GM18511 (cell line): ENCODE results near the gene CIB4.

Source experiments
- ATAC-seq: cut with Tn5 transposase; IDR thresholded peaks from one replicate; pipeline ENCODE4 v1.9.1; 2021; ENCODE audit warnings: mild to moderate bottlenecking, moderate library complexity; ENCODE audit not compliant: unreplicated experiment

CIB4 gene

DNA sequence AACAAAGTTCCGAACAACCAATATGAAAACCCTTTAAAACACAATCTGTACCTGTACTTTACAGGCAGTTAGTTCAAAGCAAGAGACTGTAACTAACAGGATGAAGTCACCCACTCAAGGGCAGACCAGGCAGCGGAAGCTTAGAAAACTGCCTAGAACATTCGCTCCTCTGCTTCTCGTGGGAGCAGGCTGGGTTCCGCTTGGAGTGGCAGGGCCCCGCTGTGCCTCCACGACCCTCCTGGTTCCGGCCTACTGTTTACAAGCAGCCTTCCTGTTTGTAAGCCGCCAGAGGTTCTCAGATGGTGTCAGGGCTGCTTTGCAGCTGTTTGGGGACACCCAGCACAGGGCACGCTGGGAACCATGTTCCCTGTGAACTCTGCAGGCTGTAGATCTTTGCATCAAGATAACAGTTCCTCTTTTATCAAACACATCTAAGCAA, 31.3 kb downstream of the CIB4 start:
- ATAC-seq, result no peak

DNA sequence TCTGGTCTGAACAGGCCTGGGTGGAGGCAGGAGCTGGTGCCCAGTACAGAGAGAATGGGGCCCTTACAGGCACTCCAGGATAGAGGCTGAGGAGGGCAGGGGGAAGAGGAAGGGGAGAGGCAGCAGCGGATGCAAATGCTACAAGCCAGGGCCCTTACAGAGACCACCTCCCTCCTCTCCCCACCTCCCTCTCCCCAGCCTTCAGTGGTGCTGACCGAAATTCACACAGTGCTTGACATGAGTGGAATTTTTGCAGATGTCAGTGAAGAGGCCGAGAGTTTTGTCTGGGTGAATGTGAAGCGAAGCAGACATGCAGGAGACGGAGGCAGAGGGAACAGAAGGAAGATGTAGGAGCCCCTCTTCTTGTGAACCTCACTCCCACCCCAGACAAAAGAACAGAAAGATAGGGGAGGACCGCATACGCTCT, 31.9 kb downstream of the CIB4 start:
- no peak for ATAC-seq

DNA sequence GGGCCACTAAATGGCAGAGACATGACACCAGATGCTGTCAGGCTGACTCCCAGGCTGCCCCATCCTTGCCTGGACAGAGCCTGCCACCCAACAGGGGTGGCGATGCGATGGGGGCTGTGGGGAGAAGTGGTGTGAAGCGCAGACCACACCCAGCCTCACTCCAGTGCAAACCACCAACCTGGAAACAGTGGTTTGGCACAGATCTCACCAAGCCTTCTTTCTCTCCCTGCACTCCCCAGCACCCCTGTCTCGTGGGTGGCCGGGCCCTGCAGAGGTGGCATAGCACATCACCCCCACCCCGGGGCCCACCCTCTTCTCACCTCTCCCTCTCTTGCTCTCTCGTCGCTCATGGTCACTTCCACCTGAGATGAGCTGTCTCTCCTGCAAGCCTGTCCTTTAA, 32.6 kb downstream of the CIB4 start:
- ATAC-seq, result no peak

DNA sequence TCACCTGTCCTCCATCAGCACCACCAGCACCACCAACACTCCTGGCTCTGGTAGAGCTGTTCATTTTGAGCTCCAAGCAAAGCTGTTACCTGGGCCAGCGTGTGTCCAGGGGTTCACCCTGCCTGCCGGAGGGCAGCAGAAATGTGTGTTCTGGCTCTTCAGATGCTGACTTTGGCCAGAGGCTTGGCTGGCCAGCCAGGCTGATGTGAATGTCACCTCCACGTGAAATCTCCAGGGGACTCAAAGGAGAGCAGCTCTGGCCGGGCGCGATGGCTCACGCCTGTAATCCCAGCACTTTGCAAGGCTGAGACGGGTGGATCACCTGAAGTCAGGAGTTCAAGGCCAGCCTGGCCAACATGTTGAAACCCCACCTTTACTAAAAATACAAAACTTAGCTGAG, 33.5 kb downstream of the CIB4 start:
- ATAC-seq, result no peak

DNA sequence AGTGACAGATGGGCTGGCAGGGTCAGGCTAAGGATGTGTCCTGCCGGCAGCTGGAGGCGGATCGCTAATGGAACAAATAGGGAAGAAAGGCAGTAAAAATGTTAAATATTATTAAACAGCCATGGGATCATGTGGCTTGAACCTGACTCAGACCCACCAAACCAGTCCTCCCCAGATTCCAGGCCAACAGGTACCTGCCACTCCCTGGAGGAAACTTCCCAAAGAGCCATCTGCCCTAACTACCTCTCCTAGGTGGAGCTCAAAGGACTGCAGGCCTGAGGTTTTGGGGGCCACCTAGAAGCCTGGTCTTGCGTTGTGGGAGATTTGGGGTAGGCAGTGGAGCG, 34.3 kb downstream of the CIB4 start:
- ATAC-seq, result no peak

DNA sequence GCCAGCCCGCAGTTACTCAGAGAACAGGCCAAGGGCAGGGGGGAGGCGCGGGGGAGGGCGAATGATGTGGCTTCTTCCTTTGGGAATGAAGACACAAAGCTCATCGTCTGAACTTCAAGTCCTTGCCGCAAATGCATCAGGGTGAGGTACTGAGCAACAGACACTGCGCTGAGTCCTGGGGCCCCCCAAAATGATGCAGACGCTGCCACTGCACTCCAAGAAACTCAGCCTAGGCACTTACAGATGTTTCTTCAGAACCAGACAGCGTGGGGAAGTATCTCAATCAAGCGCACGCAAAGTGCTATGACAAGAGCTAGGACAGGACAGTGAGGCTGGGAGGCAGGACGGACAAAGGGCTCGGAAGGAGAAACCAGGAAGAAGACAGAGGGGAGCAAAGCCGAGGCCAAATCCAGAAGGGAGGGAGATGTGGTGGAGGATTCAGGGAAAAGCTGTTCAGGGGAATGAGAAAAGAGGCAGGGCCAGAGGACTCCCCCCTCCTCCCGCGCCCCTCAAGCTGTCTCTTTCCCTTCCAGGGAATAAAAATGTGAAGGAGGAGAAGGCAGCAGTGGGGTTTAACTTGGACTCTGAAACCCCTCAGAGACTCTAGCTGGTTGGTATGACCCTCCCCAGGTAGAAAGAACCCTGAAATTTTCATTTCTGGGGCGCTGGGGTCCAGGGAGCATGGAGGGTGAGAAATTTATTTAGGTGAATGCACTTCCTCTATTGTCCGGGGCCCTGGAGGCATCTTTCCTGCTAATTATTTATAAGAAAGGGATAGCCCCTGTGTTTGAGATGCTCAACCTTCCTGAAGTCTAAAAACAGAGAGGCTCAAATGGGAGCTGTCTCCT, 34.9 kb downstream of the CIB4 start:
- ATAC-seq, result no peak

DNA sequence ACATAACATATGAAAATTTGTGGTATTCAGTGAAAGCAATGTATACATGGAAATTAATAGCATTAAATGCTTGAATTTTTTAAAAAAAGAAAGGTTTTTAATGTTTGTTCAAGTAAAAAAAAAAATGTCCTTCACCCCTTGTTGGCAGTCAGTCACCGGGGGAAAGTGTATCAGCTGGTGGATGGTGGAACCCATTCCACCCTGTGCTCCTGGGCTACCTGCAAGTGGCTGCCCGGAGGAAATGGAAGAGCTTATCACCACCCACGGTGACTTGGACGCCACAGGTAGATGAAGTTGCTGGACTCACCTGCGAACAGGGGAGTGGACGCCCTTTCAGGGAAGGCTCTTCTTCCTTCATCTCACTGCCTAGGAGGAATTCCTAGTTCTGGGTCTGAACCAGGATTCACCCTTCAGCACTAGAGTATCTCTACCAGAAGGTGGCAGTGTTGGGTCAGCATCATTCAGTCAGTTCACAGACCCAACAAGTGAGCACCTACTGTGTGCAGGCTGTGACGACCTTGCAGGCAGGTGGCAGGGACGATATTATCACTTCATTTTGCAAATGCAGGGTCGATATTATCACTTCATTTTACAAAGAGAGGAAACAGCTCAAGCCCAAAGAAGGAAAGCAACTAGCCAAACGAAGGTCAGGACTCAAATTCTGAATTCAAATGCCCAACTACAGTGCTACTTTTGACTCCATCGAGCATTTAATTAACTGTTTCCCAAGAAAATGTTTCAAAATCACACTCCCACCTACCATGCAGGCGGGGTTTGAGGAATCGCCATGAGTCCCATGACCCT, 35.8 kb downstream of the CIB4 start:
- ATAC-seq, result no peak

DNA sequence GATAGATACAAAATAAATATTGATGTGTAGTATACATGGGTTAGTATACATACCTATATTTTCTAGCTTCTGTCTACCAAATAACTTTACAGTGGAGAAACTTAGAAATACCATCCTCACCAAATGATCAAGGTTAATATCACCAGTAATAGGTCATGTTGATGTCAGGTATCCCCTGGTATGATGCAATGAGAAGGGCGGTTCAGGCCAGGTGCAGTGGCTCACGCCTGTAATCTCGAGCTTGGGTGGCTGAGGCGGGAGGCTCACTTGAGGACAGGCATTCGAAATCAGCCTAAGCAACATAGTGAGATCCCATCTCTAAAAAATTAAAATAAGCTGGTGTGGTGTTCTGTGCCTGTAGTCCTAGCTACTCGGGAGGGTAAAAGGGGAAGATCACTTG, 38.6 kb downstream of the CIB4 start:
- ATAC-seq, result no peak

DNA sequence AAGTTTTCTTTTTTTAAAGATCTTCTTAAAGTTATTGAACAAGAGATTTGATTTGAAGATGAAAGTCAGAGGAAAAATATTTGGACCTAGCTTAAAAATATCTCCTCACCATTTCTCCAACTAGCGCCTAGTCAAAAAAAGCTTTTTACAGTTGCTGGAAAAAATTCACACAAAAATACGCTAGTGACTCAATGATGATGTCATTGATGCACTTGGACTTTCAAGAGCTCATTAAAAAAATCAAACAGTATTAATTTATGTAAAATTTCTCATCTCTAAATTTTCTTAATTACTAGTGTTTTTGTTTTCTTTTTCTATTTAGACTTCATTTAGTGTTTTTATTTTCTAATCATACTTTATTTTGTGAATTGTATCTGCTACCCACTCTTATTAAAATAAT, 41.8 kb downstream of the CIB4 start:
- ATAC-seq, result no peak

DNA sequence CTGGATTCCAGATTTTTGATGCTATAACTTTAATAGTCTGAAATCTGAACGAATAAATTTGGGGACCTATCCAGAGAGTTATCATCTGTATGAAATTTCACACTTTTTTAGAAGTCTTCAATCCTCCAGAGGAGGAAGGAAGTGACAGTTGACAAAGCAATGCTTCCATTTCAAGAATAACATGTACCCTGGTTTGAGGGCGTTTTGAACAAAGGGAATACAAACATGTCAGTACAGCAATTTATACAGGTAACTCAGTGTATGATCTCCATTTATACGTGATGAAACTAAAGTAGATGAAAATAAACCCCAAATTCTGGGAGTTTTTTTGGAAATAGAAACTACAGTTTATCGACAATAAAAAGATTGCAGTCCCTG, 42.2 kb downstream of the CIB4 start:
- ATAC-seq, result no peak

DNA sequence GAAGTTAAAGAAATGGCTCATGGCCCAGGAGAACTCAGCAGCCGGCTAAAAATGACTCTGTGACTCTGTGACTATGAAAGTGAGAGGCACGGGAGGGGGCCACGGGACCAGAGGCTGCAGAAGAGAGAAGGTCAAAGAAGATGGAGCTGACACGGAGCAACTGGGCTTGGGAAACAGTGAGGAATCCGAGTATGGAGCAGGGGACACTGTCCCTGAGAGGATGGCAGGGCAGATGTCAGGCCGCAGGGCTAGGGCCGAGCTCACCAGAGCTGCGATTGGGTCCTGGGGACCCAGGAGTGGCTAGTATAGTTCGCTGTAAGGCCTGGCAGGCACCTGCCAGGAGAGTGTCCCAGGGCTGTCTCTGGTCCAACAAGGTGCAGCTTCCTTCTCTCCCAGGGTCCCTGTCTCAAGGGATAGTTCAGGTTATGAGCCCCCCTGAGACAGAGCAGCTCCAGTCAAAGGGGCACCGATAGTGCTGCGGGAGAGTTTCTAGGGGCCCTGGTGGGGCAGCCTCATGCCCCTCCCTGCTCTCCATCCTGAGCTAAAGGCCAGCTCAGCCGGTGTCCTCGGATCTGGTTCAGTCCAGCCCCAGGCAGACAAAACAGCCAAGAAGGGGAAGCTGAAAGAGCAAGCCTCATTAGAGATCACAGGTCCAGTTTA, 42.7 kb downstream of the CIB4 start:
- no peak for ATAC-seq

DNA sequence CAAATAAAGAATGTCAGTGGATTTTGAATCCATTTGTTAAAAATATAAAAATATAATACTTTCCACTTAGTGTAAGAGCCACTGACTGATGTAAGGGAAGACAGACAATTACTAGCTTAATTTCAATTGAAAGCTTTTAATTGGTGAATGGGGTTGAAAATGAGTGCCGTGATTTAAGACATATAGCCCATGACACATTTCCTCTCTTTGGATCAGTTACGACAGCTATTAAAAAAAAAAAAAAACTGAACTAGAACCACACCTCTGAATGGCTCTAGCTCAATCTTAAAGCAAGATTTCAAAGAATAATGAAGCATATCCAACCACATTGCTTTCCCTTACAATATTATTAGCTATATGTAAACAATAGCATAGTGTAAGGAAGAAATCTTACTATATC, 44.0 kb downstream of the CIB4 start:
- no peak for ATAC-seq

DNA sequence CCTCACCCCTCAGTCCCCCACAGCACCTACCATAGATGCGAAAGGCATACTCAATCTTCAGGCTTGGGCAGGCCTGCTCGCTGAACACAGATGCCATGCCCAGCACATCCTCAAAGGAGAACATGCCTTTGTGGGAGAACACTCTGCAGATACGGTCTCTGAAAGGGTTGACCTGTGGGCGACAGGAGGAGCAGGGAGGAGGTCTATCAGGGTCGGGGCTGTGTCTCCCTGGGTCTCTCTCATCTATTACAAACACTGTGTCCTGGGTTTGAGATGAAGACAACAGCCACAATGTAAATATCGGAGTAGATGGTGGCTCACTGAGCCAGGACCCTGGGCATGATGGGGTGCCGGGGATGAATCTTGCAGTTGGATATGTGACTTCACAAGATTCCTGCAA, 46.0 kb downstream of the CIB4 start:
- ATAC-seq, result no peak

DNA sequence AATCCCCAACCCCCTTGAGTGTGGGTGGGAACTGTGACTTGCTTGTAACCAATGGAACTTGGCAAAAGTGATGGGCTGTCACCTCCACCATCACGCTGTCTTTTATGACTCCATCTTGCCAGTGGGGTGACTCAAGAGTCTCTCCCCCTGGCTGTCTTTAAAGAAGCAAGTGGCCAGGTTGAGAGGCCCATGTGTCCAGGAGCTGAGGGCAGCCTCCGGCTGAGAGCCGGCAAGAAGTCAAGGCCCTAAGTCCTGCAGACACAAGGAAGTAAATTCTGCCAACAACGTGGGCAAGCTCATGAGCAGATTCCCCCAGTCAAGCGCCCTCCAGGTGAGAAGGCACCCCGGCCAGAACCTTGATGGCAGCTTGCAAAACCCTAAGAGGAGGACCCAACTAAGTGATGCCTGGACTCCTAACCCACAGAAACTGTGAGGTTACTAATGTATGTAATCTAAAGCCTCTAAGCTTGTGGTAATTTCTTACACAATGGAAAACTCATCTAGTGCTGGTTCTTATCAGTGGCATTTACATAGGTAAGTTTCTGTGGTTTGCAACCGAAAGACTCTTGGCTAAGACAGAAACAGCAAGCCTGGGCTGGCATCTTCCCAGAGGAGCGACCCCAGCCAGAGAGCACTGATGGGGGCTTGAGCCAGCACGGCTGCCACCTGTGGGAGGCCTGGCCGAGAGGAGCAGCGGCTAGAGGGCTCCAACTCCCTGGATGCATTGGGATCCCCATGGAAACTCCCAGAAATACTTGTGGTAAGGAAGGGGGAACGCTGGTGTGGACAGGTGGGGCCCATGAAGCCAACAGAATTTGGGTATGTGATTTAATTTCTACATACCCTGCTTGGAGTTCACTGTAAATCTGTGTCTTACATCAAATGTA, 49.3 kb downstream of the CIB4 start:
- no peak for ATAC-seq

DNA sequence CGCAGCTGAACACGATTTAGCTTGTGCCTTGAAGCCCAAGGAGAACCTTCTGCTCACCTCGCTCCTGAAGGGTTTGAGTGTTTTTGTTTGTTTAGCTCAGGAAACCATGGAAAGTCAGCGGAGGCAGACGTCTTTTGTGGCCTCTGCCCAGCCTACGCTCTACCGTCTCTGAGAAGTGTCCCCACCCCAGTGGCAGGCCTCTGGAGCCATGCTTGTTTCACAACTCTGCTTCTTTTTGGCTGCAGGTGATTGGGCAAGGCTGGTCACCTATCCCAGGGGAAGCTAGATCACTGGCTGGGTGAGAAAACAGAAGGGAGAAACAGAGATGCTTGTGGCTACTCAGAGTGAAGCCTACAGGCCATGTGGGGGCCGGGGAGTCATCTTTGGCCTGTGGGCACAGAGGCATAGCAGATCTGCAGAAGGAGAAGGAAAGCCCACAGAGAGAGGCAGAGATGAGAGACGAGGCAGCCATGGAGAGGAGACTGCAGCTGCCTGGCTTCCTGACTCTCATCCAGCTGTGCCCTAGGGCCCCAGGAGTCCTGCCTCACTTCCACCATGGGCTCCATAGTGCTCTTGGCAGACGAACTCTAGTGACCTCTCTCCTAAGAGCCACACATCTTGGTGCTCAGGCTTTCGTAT, 50.1 kb downstream of the CIB4 start:
- ATAC-seq, result no peak

DNA sequence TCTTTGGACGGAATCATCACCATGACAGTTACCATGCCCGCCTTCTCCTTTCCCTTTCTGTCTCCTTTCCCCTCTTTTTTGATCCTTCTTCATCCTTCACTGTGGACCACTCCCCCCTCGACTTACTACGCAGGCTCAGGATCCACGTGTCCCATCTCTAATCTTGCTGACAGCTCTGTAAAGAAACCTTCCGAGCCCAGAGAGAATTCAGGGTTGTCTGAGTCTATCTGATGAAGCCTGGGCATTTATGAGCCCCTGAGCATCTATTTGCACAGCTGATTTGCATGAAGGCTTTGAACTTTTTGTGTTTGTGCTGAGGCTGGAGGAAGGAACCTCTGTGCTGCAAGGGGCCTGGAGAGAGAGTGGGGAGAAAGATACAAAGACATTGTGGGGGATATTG, 50.7 kb downstream of the CIB4 start:
- no peak for ATAC-seq

DNA sequence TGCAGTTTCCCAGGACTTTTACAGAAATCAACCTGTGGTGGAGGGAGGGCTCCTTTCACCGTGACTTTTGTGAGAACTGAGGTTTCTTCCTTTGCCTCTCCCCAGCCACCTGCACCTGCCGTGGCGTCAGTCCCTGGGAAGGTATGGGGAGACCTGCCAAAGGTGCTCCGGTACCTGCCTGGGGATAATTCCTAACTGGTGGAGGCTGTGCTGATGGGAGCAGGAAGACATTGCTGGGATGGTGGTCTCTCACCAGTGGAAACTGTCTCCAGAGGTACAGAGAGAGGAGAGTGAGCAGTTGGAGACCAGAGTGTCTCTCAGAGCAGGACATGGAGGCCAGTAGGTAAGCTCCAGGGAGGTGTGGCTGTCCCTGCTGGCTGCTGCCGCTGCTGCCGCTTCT, 52.6 kb downstream of the CIB4 start:
- ATAC-seq, result no peak

DNA sequence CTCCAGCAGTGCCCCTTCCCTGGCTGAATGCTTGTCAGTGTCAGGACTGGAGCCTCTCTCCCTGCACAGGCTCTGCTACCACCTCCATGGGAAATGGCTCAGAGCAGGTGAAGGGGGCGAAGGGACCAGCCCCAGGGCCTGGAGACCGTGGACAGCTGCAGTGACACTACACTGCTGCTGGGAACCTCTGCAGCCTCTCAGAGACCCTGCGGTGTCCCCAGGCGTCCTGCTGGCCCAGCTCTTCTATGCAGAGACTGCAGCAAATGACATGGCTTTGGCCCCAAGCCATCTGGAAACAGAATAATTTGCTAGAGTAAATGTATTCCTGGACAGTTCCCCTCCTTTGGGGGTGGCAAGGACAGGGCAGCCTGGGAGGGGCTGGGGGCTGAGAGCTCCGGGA, 53.2 kb downstream of the CIB4 start:
- ATAC-seq, result no peak

DNA sequence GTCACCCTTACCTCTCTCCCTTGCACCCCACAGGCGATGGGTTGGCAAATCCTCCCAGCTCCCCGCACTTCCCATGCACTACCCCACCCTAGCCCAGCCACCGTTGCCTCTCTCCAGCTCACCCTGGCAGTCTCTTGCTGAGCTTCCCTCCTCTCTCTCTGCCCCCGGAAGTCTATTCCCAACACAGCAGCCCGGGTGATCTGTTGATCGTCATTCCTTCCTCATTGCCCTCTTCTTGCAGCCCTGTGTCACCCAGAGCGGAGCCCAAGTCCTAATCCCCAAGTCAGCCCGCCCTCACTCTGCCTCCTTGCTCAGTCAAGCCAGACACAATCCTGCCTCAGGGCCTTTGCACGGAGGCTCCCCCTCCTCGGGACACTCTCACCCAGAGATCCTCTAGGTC, 55.2 kb downstream of the CIB4 start:
- no peak for ATAC-seq

DNA sequence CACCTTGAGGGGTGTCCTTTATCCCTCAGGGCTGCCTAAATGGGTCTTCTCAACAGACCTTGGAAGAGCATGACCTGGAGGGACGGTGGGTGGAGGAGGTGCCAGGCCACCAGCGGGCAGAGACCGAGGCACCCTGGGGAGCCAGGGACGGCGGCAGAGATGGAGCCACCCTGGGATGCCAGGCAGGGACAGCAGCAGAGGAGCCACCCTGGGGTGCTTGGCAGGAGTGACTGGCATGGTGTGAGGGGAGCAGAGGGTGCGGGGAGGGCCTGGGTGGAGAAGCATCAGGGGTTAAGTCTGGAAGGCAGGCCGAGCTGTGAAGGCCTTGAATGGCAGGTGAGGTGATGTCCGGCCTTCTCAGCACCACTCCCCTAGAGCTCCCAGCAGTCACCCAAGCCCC, 56.1 kb downstream of the CIB4 start:
- ATAC-seq, result no peak
